ENCODE results near the gene ADGRL3. TPM values are rescaled to one million over a fixed set of nuclear protein-coding genes. Genes with fewer than 3 reads are reported as not detected.
"Not testable (repeated sequence)": the region's sequence is repeated elsewhere in the genome, so short reads cannot be mapped to it uniquely, and the experiment has no call there.

ADGRL3 gene
- polyA plus RNA-seq, 1 experiment = 0.01 TPM

GRCh38 chr4:61753739-61754138 lies 553.6 kb downstream of the ADGRL3 start:
- no peaks in the 10 kb centered on the region for H3K36me3 ChIP-seq (ENCODE audit: control insufficient read depth, insufficient read depth, low read length)
- ChIA-PET POLR2A (no interaction called here), CTCF (no interaction called here)
- no peak for DNase-seq (ENCODE audit: low read depth)
- H3K27me3 ChIP-seq (ENCODE audit: control insufficient read depth, insufficient read depth, low read length) = no peaks in the 10 kb centered on the region
- no peak overlapping the region for H3K4me3 ChIP-seq (ENCODE audit: low read depth, low read length)
- TF ChIP-seq CTCF (IDR thresholded peaks at IDR 0.05; ENCODE audit: insufficient read depth, low read depth, low read length) = no peak

- H3K4me3 ChIP-seq (ENCODE audit: low read depth, low read length); POLR2A ChIA-PET; DNase-seq (ENCODE audit: low read depth); CTCF ChIA-PET; H3K36me3 ChIP-seq (ENCODE audit: control insufficient read depth, insufficient read depth, low read length); H3K27me3 ChIP-seq (ENCODE audit: control insufficient read depth, insufficient read depth, low read length): not testable (repeated sequence)
These were observed 556.8 kb downstream of the ADGRL3 start for GRCh38 chr4:61756937-61757336.

GRCh38 chr4:61757983-61758382 lies 557.9 kb downstream of the ADGRL3 start:
- H3K36me3 ChIP-seq (ENCODE audit: control insufficient read depth, insufficient read depth, low read length); POLR2A ChIA-PET; CTCF ChIA-PET; H3K27me3 ChIP-seq (ENCODE audit: control insufficient read depth, insufficient read depth, low read length); H3K4me3 ChIP-seq (ENCODE audit: low read depth, low read length); DNase-seq (ENCODE audit: low read depth): not testable (repeated sequence)

- H3K27me3 ChIP-seq (ENCODE audit: control insufficient read depth, insufficient read depth, low read length); POLR2A ChIA-PET; DNase-seq (ENCODE audit: low read depth); CTCF ChIA-PET; H3K36me3 ChIP-seq (ENCODE audit: control insufficient read depth, insufficient read depth, low read length); H3K4me3 ChIP-seq (ENCODE audit: low read depth, low read length): not testable (repeated sequence)
These were observed 558.5 kb downstream of the ADGRL3 start for GRCh38 chr4:61758596-61758995.

GRCh38 chr4:61759245-61759644 lies 559.1 kb downstream of the ADGRL3 start:
- DNase-seq (ENCODE audit: low read depth); H3K36me3 ChIP-seq (ENCODE audit: control insufficient read depth, insufficient read depth, low read length); H3K27me3 ChIP-seq (ENCODE audit: control insufficient read depth, insufficient read depth, low read length); CTCF ChIA-PET; H3K4me3 ChIP-seq (ENCODE audit: low read depth, low read length); POLR2A ChIA-PET: not testable (repeated sequence)

- H3K27me3 ChIP-seq (ENCODE audit: control insufficient read depth, insufficient read depth, low read length); H3K4me3 ChIP-seq (ENCODE audit: low read depth, low read length); CTCF ChIA-PET; DNase-seq (ENCODE audit: low read depth); POLR2A ChIA-PET; H3K36me3 ChIP-seq (ENCODE audit: control insufficient read depth, insufficient read depth, low read length): not testable (repeated sequence)
These were observed 559.8 kb downstream of the ADGRL3 start for GRCh38 chr4:61759885-61760284.

GRCh38 chr4:61760820-61761219 lies 560.7 kb downstream of the ADGRL3 start:
- CTCF ChIA-PET = interaction anchor here (0.5 kb wide), 1 partner anchor 1392 kb away, joined by 3 read pairs; no protein-coding TSS in a partner anchor
- Histone ChIP-seq H3K27me3 (ENCODE audit: control insufficient read depth, insufficient read depth, low read length) (no peaks in the 10 kb centered on the region), H3K4me3 (ENCODE audit: low read depth, low read length) (no peak overlapping the region), H3K36me3 (ENCODE audit: control insufficient read depth, insufficient read depth, low read length) (no peaks in the 10 kb centered on the region)
- no peak for TF ChIP-seq CTCF (IDR thresholded peaks at IDR 0.05; ENCODE audit: insufficient read depth, low read depth, low read length)
- POLR2A ChIA-PET = no interaction called here
- DNase-seq (ENCODE audit: low read depth) = no peak

GRCh38 chr4:61762722-61763627 lies 562.8 kb downstream of the ADGRL3 start:
- Histone ChIP-seq H3K4me3 (ENCODE audit: low read depth, low read length) (no peak overlapping the region), H3K27me3 (ENCODE audit: control insufficient read depth, insufficient read depth, low read length) (no peaks in the 10 kb centered on the region), H3K36me3 (ENCODE audit: control insufficient read depth, insufficient read depth, low read length) (no peaks in the 10 kb centered on the region)
- DNase-seq (ENCODE audit: low read depth) = no peak
- POLR2A ChIA-PET = no interaction called here
- no peak for TF ChIP-seq CTCF (IDR thresholded peaks at IDR 0.05; ENCODE audit: insufficient read depth, low read depth, low read length)
- CTCF ChIA-PET = no interaction called here
